ENCODE results near the gene ABCA9. TPM values are rescaled to one million over a fixed set of nuclear protein-coding genes. Genes with fewer than 3 reads are reported as not detected.
A peak's percentile ranks its signal among the peaks of the same experiment; 100 is the strongest.

ABCA9 gene
- total and polyA plus RNA-seq, 2 of the 13 experiments (the other 11 are each of a cell fraction or from before 2014, with no cell fraction given), result 0.04 TPM; not detected in 1

- TF ChIP-seq ZNF646 (CRISPR knock-in tag; IDR thresholded peaks at IDR 0.05), result no peak
- peak; percentile 62; the same call in 1 of the 2 replicates for TF ChIP-seq ZNF232 (CRISPR knock-in tag; IDR thresholded peaks at IDR 0.05; ENCODE audit: borderline replicate concordance)
- peak; percentile 87 for TF ChIP-seq HOXA3 (CRISPR knock-in tag; IDR thresholded peaks at IDR 0.05)
- TF ChIP-seq HOXD1 (CRISPR knock-in tag; IDR thresholded peaks at IDR 0.05), result peak; percentile 100
- no peak for TF ChIP-seq CENPX (CRISPR knock-in tag; IDR thresholded peaks at IDR 0.05)
- peak; percentile 90 for TF ChIP-seq ATF3 (CRISPR knock-in tag; IDR thresholded peaks at IDR 0.05)
- no peak for TF ChIP-seq CTCF (CRISPR knock-in tag; IDR thresholded peaks at IDR 0.05)
- TF ChIP-seq GLI4 (CRISPR knock-in tag; IDR thresholded peaks at IDR 0.05; ENCODE audit: borderline replicate concordance), result 0 out of 2 replicates have a peak, but pooled peaks have one; percentile 50
- TF ChIP-seq CERS6 (CRISPR knock-in tag; IDR thresholded peaks at IDR 0.05), result no peak
- no peak for TF ChIP-seq MAZ (IDR thresholded peaks at IDR 0.05; ENCODE audit: borderline replicate concordance, low read depth, low read length)
- peak; percentile 65 for TF ChIP-seq MAZ (CRISPR knock-in tag; IDR thresholded peaks at IDR 0.05; ENCODE audit: low read depth)
- TF ChIP-seq AHR (CRISPR knock-in tag; IDR thresholded peaks at IDR 0.05), result peak; percentile 92; the same call in 1 of the 2 replicates
- TF ChIP-seq TARDBP (CRISPR knock-in tag; IDR thresholded peaks at IDR 0.05), result peak; percentile 86
- peak; percentile 86 for TF ChIP-seq ZNF781 (CRISPR knock-in tag; IDR thresholded peaks at IDR 0.05; ENCODE audit: borderline replicate concordance, not compliant biosample characterization)
- no peak for TF ChIP-seq FIP1L1 (IDR thresholded peaks at IDR 0.05; ENCODE audit: borderline replicate concordance, insufficient read depth, low read depth, low read length)
These were observed 13.1 kb downstream of the ABCA9 start (continued) for GRCh38 chr17:69047368-69048263.
